Spleen (tissue), 7 donors: ENCODE results near the gene AREG.

ENCODE experiments used
- POLR2AphosphoS5 ChIP-seq, 3 donors: sonication (generic); formaldehyde crosslinking; IDR thresholded peaks; one replicate each; pipeline ENCODE4 v1.5.1; 2017; ENCODE audit warnings: antibody characterized with exemption in 3 of 3
- TF ChIP-seq, protein P1 (sequence below), 11 experiments: fragments of 200-600 bp in 7 of 11; fragments of 450-650 bp in 4 of 11; sonication (generic) in 4 of 11; IDR thresholded peaks in 8 of 11; conservative IDR thresholded peaks in 3 of 11; 1 replicate in 7 of 11; 2 replicates in 4 of 11; pipeline versions ENCODE4 v1.4.0 to v1.8.0; 2016 to 2021; ENCODE audit warnings: antibody characterized with exemption in 11 of 11, inconsistent platforms in 4 of 11, mild to moderate bottlenecking in 1 of 11
- donor health status: DM: no; HTN: no; CAD: no; lungs with moderate emphysema.
- donor health status: DM: no; HTN: no; CAD: no.
- donor health status: DM: no; HTN: no; CAD: no.

GRCh38 chr4:74420863-74421262 lies 24.1 kb upstream of the AREG start:
- TF ChIP-seq POLR2AphosphoS5 (IDR thresholded peaks at IDR 0.05) = no peak
- TF ChIP-seq, protein P1, sequence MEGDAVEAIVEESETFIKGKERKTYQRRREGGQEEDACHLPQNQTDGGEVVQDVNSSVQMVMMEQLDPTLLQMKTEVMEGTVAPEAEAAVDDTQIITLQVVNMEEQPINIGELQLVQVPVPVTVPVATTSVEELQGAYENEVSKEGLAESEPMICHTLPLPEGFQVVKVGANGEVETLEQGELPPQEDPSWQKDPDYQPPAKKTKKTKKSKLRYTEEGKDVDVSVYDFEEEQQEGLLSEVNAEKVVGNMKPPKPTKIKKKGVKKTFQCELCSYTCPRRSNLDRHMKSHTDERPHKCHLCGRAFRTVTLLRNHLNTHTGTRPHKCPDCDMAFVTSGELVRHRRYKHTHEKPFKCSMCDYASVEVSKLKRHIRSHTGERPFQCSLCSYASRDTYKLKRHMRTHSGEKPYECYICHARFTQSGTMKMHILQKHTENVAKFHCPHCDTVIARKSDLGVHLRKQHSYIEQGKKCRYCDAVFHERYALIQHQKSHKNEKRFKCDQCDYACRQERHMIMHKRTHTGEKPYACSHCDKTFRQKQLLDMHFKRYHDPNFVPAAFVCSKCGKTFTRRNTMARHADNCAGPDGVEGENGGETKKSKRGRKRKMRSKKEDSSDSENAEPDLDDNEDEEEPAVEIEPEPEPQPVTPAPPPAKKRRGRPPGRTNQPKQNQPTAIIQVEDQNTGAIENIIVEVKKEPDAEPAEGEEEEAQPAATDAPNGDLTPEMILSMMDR (IDR thresholded peaks at IDR 0.05 in 8 of 11, conservative IDR thresholded peaks at IDR 0.05 in 3 of 11) = no peak
